ENCODE results near the gene ELMOD3. TPM values are rescaled to one million over a fixed set of nuclear protein-coding genes. Genes with fewer than 3 reads are reported as not detected.

ELMOD3 gene
- total and polyA plus RNA-seq, 9 of the 15 experiments (the other 6 are each of a cell fraction or from before 2014, with no cell fraction given) = 2.7 to 18.7 (median 11.6) TPM

- Histone ChIP-seq H3K4me2 (ENCODE audit: insufficient read depth, low read length) (no peak overlapping the region), H2AFZ (ENCODE audit: low read depth, low read length) (no peak overlapping the region), H3K36me3 (ENCODE audit: control insufficient read depth, insufficient read depth, low read length) (peaks cover 54% of the 10 kb centered on the region; the same call in 2 of the 3 replicates), H3K9me1 (ENCODE audit: control insufficient read depth, insufficient read depth, low read length) (no peaks in the 10 kb centered on the region), H3K9ac (ENCODE audit: insufficient read depth in 1 of 2, low read depth in 2 of 2, low read length in 2 of 2) (no peak overlapping the region), H3K27me3 (ENCODE audit: control insufficient read depth in 2 of 2, insufficient read depth in 2 of 2, low read length in 2 of 2) (no peaks in the 10 kb centered on the region), H3K27ac (ENCODE audit: extremely low read depth, low read depth, low read length) (no peak overlapping the region), H3K79me2 (ENCODE audit: control insufficient read depth, insufficient read depth, low read length) (peaks cover 2% of the 10 kb centered on the region), H3K9me3 (replicated peaks; ENCODE audit: control insufficient read depth, insufficient read depth, low read depth, low read length) (no peaks in the 10 kb centered on the region), H3K4me3 (no peak overlapping the region), H3K4me1 (replicated peaks in 1 of 2; ENCODE audit: control insufficient read depth in 2 of 2, insufficient read depth in 2 of 2, low read length in 2 of 2) (peaks cover 0 to under 1% of the 10 kb centered on the region in 2 experiments; a peak in 2 of 5 replicates), H4K20me1 (replicated peaks; ENCODE audit: control insufficient read depth, insufficient read depth, low read length) (no peaks in the 10 kb centered on the region)
- in situ Hi-C loops (cut with MboI) = no loop called here
- ChIA-PET CTCF (ENCODE audit: low intra/inter-chr PET ratio) (no interaction called here), POLR2A (interaction anchor here (1.0 kb wide), 1 partner anchor 9 kb away, joined by 3 read pairs; no protein-coding TSS in a partner anchor)
- ATAC-seq (no peak), DNase-seq (ENCODE audit: extremely low read depth in 1 of 4, low spot score in 3 of 4) (no peak), FAIRE-seq (no peak)
- BruUV-seq (replicated peaks) = no TSS peak
- 72% methylated on average over 3 of the region's 3 CpGs for WGBS (ENCODE audit: insufficient coverage, low coverage, missing lambda C conversion rate)
- intact Hi-C loops (cut with micrococcal nuclease) = no loop called here
- no peak for TF ChIP-seq HDAC8 (tag; IDR thresholded peaks at IDR 0.05)
- TF ChIP-seq THRA (IDR thresholded peaks at IDR 0.05) = no peak
- TF ChIP-seq ILF3 (IDR thresholded peaks at IDR 0.05; ENCODE audit: borderline replicate concordance) = no peak
- no peak for TF ChIP-seq XRCC4 (IDR thresholded peaks at IDR 0.05; ENCODE audit: extremely low read depth, insufficient read depth, insufficient read length)
- TF ChIP-seq FOXK1 (CRISPR knock-in tag; IDR thresholded peaks at IDR 0.05; ENCODE audit: borderline replicate concordance) = no peak
- no peak for TF ChIP-seq SIN3A (IDR thresholded peaks at IDR 0.05; ENCODE audit: borderline replicate concordance in 2 of 2, control insufficient read depth in 1 of 2, low read depth in 2 of 2, low read length in 2 of 2)
- no peak for TF ChIP-seq ZNF778 (CRISPR knock-in tag; IDR thresholded peaks at IDR 0.05)
- TF ChIP-seq, protein P1, sequence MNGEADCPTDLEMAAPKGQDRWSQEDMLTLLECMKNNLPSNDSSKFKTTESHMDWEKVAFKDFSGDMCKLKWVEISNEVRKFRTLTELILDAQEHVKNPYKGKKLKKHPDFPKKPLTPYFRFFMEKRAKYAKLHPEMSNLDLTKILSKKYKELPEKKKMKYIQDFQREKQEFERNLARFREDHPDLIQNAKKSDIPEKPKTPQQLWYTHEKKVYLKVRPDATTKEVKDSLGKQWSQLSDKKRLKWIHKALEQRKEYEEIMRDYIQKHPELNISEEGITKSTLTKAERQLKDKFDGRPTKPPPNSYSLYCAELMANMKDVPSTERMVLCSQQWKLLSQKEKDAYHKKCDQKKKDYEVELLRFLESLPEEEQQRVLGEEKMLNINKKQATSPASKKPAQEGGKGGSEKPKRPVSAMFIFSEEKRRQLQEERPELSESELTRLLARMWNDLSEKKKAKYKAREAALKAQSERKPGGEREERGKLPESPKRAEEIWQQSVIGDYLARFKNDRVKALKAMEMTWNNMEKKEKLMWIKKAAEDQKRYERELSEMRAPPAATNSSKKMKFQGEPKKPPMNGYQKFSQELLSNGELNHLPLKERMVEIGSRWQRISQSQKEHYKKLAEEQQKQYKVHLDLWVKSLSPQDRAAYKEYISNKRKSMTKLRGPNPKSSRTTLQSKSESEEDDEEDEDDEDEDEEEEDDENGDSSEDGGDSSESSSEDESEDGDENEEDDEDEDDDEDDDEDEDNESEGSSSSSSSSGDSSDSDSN (IDR thresholded peaks at IDR 0.05; ENCODE audit: borderline replicate concordance in 1 of 2, low read depth in 2 of 2, low read length in 2 of 2) = no peak
- TF ChIP-seq NCOA1 (IDR thresholded peaks at IDR 0.05; ENCODE audit: low read depth) = no peak
- TF ChIP-seq ZNF785 (CRISPR knock-in tag; IDR thresholded peaks at IDR 0.05) = no peak
- TF ChIP-seq RBBP5 (IDR thresholded peaks at IDR 0.05; ENCODE audit: borderline replicate concordance, insufficient read depth, low read length, poor library complexity, severe bottlenecking) = no peak
- TF ChIP-seq STAT6 (CRISPR knock-in tag; IDR thresholded peaks at IDR 0.05) = no peak
- TF ChIP-seq EGR1 (conservative IDR thresholded peaks at IDR 0.05) = no peak
- TF ChIP-seq, protein P2, sequence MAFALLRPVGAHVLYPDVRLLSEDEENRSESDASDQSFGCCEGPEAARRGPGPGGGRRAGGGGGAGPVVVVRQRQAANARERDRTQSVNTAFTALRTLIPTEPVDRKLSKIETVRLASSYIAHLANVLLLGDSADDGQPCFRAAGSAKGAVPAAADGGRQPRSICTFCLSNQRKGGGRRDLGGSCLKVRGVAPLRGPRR (CRISPR knock-in tag; IDR thresholded peaks at IDR 0.05) = no peak
- TF ChIP-seq MAX (CRISPR knock-in tag; IDR thresholded peaks at IDR 0.05) = no peak
- TF ChIP-seq SP1 (CRISPR knock-in tag; IDR thresholded peaks at IDR 0.05) = no peak
Observed at GRCh38 chr2:85347599-85347998, 7.0 kb upstream of the ELMOD3 start.

Data from K562 (cell line).